HL-60/S4 treated with phorbol 12-myristate 13-acetate at 8.2 ng/mL for 4 days and 3 days (cell line): ENCODE results near the gene MESP1.
"Not testable (repeated sequence)": the region's sequence is repeated elsewhere in the genome, so short reads cannot be mapped to it uniquely, and the experiment has no call there.

Experiments used
- in situ Hi-C: fragments of 300-500 bp; cut with MboI; formaldehyde crosslinking; loops from 2 replicates; pipeline ENCODE4 v1.15.0; 2022; ENCODE audit warnings: low sequenced_read_pairs

Gene MESP1

DNA sequence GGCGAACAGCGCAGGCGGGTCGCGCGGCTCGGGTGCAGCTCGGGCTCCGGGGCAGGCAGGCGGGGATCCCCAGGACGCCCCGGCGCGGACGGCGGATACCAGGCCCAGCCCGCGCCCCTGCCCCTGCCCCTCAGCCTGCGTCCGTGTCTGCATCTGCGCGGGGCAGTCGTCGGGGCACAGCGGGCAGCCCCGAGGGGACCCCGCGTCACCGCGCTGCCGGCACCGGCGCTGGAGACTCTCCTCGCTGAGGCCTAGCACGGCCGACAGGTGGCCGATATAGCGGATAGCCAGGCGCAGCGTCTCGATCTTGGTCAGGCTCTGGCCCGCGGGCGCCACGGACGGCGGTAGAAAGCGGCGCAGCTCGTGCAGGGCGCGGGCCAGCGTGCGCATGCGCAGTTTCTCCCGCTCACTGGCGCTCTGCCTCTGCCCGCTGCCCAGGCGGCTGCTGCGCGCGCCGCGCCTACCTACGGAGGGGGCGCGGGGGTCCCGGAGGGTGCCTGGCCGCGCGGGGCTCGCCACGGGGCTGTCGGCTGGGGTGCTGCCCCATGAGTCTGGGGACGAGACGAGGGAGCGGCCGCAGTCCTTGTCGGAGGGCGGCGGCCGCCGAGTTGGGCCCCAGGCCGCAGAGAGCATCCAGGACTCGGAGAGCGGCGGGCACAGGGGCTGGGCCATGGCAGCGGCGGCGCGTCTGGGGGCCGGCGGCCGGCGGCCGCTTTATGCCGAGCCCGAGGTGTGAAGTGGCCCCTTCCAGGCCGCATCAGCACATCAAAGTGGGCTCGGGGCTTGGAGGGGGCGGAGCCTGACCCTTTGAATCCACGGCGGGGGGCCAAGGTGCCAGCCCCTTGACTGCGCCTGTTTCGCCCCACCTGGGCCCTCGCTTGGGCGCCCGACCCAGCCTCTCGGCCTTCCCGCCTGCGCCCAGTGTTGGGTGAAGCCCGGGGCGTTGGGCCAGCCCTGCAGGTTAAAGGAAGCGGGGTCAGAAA lies at the start of gene MESP1:
Gene MESP1, minus strand, starts transcription at position 690 of the 983 bp plus-strand sequence. Its CDS starts 18 bp downstream, at position 672.
- in situ Hi-C loops: loop anchor here (10.0 to 25.0 kb wide), 2 partner anchors 124 to 336 kb away; no protein-coding TSS in a partner anchor

- in situ Hi-C loops: no loop called here
Observed at GRCh38 chr15:89799918-89800498, 49.0 kb upstream of the MESP1 start.

DNA sequence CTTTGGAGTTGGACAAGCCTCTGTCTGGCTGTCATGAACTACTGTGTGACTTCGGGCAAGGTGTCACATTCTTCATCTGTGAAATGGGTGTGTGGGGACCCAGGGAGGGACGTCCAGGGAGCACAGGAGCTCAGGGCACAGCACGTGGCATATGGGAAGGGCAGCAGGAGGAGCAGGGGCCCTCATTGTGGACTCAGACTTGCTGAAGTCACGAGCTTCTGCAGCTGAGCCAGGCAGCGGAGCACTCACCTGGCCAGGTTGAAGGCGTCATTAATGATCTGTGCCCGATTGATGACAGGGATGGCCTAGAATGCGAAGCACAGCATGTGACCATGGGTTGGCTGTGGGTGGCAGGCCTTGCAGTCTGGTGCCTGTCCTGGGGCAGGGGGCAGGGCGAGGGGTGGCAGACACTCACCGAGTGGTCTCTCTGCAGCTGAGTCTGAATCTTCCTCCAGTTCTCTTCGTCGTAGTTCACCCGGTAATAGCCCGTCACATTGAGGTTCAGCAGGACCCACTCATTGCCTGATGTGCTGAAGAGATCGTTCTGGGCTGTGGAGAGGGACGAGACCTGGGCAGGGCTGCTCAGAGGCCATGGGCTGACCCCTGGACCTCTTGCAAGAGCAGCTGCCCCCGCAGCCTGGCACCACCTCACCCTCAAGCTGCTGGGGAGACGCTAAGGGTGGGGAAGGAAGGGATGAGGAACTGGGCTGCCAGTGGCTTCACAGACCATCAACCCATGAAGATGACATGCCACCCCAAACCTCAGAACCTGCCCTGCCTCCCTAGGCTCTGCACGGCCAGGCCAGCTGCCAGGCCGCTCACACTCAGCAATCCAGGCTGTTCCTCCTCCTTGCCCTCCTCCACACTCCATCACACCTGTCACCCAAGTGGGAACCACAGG lies 48.2 kb upstream of the MESP1 start:
- in situ Hi-C loops: no loop called here

GRCh38 chr15:89797678-89798201 lies 46.7 kb upstream of the MESP1 start:
- in situ Hi-C loops: no loop called here

GRCh38 chr15:89795996-89796395 lies 44.9 kb upstream of the MESP1 start:
- in situ Hi-C loops: no loop called here

DNA sequence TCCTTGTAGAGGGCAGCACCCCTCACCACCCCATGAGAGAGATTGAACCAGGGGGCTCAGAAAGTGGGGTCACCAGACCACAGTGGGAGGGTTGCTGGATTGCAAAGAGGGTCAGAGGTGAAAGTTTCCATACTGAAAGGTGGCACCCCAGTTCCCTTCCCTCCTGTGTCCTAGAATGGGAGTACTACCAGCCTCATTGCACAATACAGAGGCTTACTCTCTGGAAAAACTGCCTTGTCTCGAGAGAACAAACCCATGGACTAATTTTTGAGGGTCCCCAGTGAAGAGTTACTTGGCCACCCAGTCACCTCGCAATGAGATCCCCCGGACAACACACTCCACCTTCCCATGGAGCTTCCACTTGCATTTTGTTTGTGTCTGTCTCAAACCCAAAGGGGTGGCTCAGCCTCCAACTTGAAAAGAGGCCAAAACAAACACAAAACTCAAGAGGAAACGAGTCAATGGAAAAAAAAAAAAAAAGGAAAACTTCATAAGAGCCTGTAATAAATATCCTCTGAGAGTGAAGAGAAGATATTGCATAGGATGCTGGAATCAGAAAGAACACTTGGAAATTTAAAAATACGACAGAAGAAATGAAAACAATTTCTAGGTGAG lies 43.7 kb upstream of the MESP1 start:
- in situ Hi-C loops: no loop called here

DNA sequence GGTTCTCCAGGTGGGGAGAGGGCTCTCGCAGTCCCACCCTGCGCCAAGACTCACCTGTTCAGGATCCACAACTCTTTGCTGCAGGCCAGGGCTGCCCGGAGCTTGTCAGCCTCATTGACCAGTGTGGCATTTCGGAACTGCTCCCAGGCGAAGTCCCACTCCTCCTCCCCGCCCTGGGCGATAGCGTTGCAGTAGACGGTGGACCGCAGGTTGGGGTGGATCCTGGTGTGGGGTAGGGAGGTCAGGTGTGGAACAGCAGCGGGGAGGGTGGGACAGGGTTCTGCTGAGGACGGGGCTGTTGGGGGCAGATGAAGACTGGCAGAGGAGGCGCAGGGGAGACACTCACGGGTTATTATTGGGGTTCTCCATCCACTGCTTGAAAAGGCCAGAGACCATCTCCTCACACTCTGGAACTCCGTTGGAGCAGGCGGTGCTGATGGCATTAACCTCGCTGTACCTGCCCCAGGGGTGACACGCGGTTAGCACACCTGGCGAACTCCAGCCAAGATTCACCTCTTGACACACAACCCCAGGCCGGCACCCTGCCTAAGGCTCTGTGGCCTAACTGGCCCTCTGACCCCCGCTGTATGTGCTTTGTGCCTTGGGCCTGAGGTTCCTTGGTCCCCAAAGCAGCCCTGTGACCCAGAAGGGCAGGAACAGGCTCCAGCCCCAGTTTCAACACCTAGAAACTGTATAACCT lies 41.2 kb upstream of the MESP1 start:
- in situ Hi-C loops: no loop called here

GRCh38 chr15:89790661-89791060 lies 39.6 kb upstream of the MESP1 start:
- in situ Hi-C loops: no loop called here

- in situ Hi-C loops: no loop called here
Observed at GRCh38 chr15:89790206-89790605, 39.2 kb upstream of the MESP1 start.

- in situ Hi-C loops: not testable (repeated sequence)
Observed at GRCh38 chr15:89788585-89788984, 37.5 kb upstream of the MESP1 start.

- in situ Hi-C loops: no loop called here
Observed at GRCh38 chr15:89787944-89788343, 36.9 kb upstream of the MESP1 start.

- in situ Hi-C loops: no loop called here
Observed at GRCh38 chr15:89785774-89786140, 34.7 kb upstream of the MESP1 start.

DNA sequence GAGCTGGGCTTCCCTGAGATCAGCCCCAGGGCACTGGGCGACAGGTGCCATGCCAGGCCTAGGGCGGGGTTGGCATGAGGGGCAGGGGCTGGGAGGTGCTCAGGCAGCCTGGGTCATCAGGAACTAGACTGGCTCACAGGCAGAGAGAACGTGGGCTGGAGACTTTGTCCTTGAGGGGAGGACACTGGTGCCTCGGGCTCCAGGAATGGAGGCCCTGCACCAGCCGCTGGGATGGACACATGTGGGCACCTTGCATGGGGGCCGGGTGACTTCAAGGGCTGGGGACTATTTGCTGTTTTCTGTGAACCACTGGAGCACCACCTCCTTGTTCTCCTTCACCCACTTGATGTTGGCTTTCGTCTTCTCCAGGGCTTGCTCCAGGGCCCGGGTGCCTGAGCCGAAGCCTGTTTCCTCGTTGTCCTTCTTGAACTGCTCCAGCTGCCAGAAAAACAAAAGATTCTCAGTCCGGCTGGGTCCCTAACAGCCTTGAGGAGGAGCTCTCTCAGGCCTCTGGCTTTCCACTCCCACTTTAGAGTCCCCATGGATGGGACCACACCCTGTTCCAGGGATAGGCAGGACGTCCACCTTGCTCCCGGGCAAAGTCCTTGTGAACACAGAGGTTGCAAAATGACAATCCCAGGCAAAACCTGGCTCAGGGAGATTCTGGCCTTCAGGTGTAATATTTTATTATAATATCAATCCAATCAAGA lies 34.2 kb upstream of the MESP1 start:
- in situ Hi-C loops: no loop called here

- in situ Hi-C loops: no loop called here
Observed at GRCh38 chr15:89784686-89784960, 33.6 kb upstream of the MESP1 start.

- in situ Hi-C loops: no loop called here
Observed at GRCh38 chr15:89783861-89784685, 33.0 kb upstream of the MESP1 start.

GRCh38 chr15:89783111-89783860 lies 32.2 kb upstream of the MESP1 start:
- in situ Hi-C loops: no loop called here

DNA sequence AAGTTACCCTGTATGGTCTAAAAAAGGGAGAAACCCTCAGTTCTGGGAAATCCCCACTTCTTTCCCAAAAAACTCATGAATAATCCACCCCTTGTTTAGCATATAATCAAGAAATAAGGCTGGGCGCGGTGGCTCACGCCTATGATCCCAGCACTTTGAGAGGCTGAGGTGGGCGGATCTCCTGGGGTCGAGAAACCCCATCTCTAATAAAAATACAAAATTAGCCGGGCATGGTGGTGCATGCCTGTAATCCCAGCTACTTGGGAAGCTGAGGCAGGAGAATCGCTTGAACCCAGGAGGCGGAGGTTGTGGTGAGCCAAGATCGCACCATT lies 31.5 kb upstream of the MESP1 start:
- in situ Hi-C loops: not testable (repeated sequence)
